Kidney (tissue), 14 donors: ENCODE data around the gene RAB20. TPM values are rescaled to one million over a fixed set of nuclear protein-coding genes. Genes with fewer than 3 reads are reported as not detected.
A peak's percentile ranks its signal among the peaks of the same experiment; 100 is the strongest.

Experiments
- DNase-seq, 5 donors: peaks; one replicate each; pipeline ENCODE4 v3.0.0-alpha.2; 2013 to 2020
- FAIRE-seq: peaks from 2 replicates; lab custom pipeline; 2012; peaks lifted over from hg19 to GRCh38; lab: Jason Lieb, UNC
- H3K27ac ChIP-seq, 2 donors: one replicate each; pipeline ENCODE4 v1.7.0; 2013; ENCODE audit warnings: low read depth in 2 of 2, low read length in 2 of 2, inconsistent platforms in 1 of 2
- H3K27me3 ChIP-seq: one replicate; pipeline ENCODE4 v1.7.1; 2013; ENCODE audit warnings: low read length, inconsistent platforms; ENCODE audit not compliant: control insufficient read depth, insufficient read depth
- H3K36me3 ChIP-seq, 3 donors: one replicate each; pipeline versions ENCODE4 v1.7.0 to v1.7.1; 2013; ENCODE audit warnings: low read length in 3 of 3, control low read depth in 1 of 3, inconsistent platforms in 1 of 3; ENCODE audit not compliant: insufficient read depth in 3 of 3, control insufficient read depth in 2 of 3
- H3K4me1 ChIP-seq, 3 donors: one replicate each; pipeline versions ENCODE4 v1.7.0 to v1.7.1; 2013; ENCODE audit warnings: low read length in 3 of 3, inconsistent platforms in 1 of 3, low read depth in 1 of 3; ENCODE audit not compliant: control insufficient read depth in 2 of 3, insufficient read depth in 2 of 3
- H3K4me3 ChIP-seq, 3 donors: one replicate each; pipeline versions ENCODE4 v1.7.0 to v1.8.1; 2013; ENCODE audit warnings: low read length in 3 of 3, control low read depth in 1 of 3, inconsistent platforms in 1 of 3
- H3K9ac ChIP-seq, 3 donors: one replicate each; pipeline versions ENCODE4 v1.7.0 to v1.7.1; 2013; ENCODE audit warnings: low read length in 3 of 3, control low read depth in 1 of 3, inconsistent platforms in 1 of 3
- H3K9me3 ChIP-seq, 3 donors: one replicate each; pipeline versions ENCODE4 v1.7.0 to v1.7.1; 2013; ENCODE audit warnings: low read length in 3 of 3, control low read depth in 1 of 3, inconsistent platforms in 1 of 3; ENCODE audit not compliant: control insufficient read depth in 2 of 3, insufficient read depth in 1 of 3
- intact Hi-C: fragments of 100-400 bp; cut with DNase I; formaldehyde crosslinking; loops from one replicate; pipeline ENCODE4 v1.11.1; 2022
- polyA plus RNA-seq: library from polyadenylated mRNA; stranded (reverse); fragments of 350-450 nt; fragmentation: Illumina TruSeq; extraction: RNeasy Lipid Tissue Mini Kit (QIAGEN cat#74804); gene quantifications from one replicate; pipeline ENCODE4 v1.2.3, GENCODE V29; 2014; ENCODE audit warnings: low read depth, low replicate concordance; ENCODE audit not compliant: insufficient read depth
- total RNA-seq: library from RNA; stranded (reverse); fragmentation: NEBNext Ultra II Directional; extraction: Animal tissue kit (Norgen Biotek cat#: 25700); gene quantifications from one replicate; pipeline ENCODE4 v1.2.1, GENCODE V29; 2021
- TF ChIP-seq, protein P1 (sequence below): IDR thresholded peaks from 3 replicates; pipeline ENCODE4 v1.5.1; 2012; ENCODE audit warnings: mild to moderate bottlenecking, moderate library complexity, borderline replicate concordance; ENCODE audit not compliant: insufficient read depth; ENCODE audit errors: extremely low read depth
- donor health status: control.
- donor health status: control.
- donor health status: control.
- donor health status: control.
- donor health status: control.
- donor health status: DM: yes; HTN: yes; CAD: no.
- donor health status: Normal renal cell carcinoma (clear cell type).

Gene RAB20
- total and polyA plus RNA-seq, 2 donors from 2014 or later, result 33.6 to 47.7 TPM

DNA sequence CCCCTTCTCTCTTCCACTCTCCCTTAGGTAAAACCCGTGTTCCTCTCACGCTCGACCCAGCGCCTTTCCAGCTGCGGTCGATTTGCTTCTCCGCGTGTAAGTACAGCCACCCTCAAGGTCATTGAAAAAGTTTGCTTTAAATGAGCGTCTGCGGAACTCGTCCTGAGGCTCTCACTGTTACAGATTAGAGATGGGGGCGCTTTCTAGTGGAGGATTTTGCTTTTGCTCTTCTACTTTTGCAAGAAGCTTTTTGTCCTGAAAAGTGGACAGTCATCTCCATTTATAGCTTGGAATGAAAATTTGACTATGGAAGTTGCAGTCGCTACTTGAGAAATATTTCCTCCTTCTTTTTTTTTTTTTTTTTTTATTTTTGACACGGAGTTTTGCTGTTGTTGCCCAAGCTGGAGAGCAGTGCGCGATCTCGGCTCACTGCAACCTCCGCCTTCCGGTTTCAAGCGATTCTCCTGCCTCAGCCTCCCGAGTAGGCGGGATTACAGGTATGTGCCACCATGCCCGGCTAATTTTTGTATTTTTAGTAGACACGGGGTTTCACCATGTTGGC lies 595 bp upstream of the RAB20 start:
- no peaks in the 10 kb centered on the region for H3K27me3 ChIP-seq
- H3K4me1 ChIP-seq, result peaks cover 0 to 13% (median 8%) of the 10 kb centered on the region in 3 donors
- peak overlapping the region; percentile 48 to 91 (median 76) for H3K9ac ChIP-seq
- FAIRE-seq (no peak), DNase-seq (peak in 1 of 5 donors; percentile 80)
- TF ChIP-seq, protein P1, sequence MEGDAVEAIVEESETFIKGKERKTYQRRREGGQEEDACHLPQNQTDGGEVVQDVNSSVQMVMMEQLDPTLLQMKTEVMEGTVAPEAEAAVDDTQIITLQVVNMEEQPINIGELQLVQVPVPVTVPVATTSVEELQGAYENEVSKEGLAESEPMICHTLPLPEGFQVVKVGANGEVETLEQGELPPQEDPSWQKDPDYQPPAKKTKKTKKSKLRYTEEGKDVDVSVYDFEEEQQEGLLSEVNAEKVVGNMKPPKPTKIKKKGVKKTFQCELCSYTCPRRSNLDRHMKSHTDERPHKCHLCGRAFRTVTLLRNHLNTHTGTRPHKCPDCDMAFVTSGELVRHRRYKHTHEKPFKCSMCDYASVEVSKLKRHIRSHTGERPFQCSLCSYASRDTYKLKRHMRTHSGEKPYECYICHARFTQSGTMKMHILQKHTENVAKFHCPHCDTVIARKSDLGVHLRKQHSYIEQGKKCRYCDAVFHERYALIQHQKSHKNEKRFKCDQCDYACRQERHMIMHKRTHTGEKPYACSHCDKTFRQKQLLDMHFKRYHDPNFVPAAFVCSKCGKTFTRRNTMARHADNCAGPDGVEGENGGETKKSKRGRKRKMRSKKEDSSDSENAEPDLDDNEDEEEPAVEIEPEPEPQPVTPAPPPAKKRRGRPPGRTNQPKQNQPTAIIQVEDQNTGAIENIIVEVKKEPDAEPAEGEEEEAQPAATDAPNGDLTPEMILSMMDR, result no peak
- no peaks in the 10 kb centered on the region for H3K9me3 ChIP-seq
- intact Hi-C loops, result no loop called here
- H3K27ac ChIP-seq, result peak overlapping the region; percentile 92 to 95
- H3K4me3 ChIP-seq, result peak overlapping the region; percentile 75 to 96 (median 86)
- H3K36me3 ChIP-seq, result peaks cover 0 to 8% (median 3%) of the 10 kb centered on the region in 3 donors

DNA sequence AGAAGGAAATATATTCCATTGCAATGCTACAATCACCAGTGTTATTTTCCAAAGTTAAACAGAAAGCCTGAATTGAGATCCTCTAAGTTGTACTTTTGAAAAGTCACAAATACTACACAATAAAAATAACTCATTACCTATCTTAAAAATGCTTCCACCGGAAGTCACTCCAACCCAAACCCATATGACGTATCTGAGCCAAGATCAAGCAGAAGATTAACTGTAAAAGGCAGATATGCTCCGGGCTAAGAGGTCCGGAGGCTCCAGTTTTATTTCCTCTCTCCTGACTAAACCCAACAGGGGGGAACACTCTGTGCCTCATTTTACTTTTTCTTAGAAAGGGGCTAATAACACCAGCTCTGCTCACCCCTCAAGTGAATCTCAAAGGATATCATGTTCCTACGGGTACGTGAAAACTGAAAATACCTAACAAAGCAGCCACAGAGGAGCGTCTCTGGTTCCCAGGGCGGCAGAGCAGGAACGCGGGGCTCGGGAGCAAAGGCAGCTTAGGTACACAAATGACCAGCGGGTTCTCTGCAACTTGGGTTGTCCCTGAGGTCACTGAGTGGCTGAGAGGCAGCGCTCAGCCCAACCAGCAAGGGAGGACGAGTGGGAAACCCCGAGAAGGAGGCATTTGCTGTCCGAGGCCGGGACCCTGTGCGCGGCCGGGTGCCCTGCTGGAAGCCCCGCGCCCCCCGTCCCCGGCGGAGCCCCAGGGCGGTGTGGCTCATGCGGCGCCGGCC lies 750 bp downstream of the RAB20 start:
- Histone ChIP-seq H3K27ac (peak overlapping the region; percentile 97 to 98), H3K36me3 (peaks cover 0 to 8% (median 3%) of the 10 kb centered on the region in 3 donors), H3K4me1 (peaks cover 0 to 16% (median 8%) of the 10 kb centered on the region in 3 donors), H3K27me3 (no peaks in the 10 kb centered on the region), H3K9me3 (no peaks in the 10 kb centered on the region), H3K9ac (peak overlapping the region; percentile 27 to 99 (median 94)), H3K4me3 (peak overlapping the region; percentile 53 to 97 (median 86))
- intact Hi-C loops, result no loop called here
- DNase-seq (peak in 2 of 5 donors; percentile 60 to 67), FAIRE-seq (no peak)
- TF ChIP-seq, protein P1, result no peak

DNA sequence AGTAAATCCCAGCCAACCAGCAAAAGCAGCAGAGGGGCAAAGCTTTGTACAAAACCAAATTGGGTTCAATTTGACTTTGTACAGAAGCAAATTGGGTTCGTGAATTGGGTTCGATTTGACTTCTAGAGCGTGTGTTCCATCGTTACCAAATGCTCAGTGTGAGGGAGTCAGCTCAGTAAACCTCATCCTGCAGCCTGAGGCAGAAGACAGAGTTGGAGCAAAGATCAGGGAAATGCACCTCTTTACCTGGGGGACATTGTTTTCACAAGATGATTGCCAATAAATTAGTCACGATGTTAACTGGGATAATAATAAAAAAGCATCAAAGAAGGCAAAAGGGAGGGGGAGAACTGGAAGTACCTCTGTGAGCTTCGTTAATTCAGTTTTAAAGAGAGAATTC lies 1.5 kb downstream of the RAB20 start:
- intact Hi-C loops, result no loop called here
- H3K4me1 ChIP-seq, result peaks cover 0 to 16% (median 8%) of the 10 kb centered on the region in 3 donors

More for the DNA sequence above, 1.5 kb downstream of the RAB20 start:
- no peak for FAIRE-seq
- Histone ChIP-seq H3K4me3 (peak overlapping the region in 2 of 3 donors; percentile 86 to 97), H3K9me3 (no peaks in the 10 kb centered on the region), H3K9ac (peak overlapping the region in 2 of 3 donors; percentile 8 to 99), H3K36me3 (peaks cover 0 to 6% (median 3%) of the 10 kb centered on the region in 3 donors), H3K27me3 (no peaks in the 10 kb centered on the region), H3K27ac (peak overlapping the region; percentile 97 to 98)
- TF ChIP-seq, protein P1, result no peak
- no peak for DNase-seq
